NCI-H128 (cell line): ENCODE results near the gene UNC13A.
"Not testable (repeated sequence)": the region's sequence is repeated elsewhere in the genome, so short reads cannot be mapped to it uniquely, and the experiment has no call there.

ENCODE experiments used
- DNase-seq: peaks from one replicate; lab custom pipeline; 2025; ENCODE audit not compliant: unreplicated experiment; lab: John Stamatoyannopoulos, UW

UNC13A gene

GRCh38 chr19:17575871-17576757 lies 112.0 kb downstream of the UNC13A start:
- no peak for DNase-seq

GRCh38 chr19:17572638-17573037 lies 115.5 kb downstream of the UNC13A start:
- no peak for DNase-seq

GRCh38 chr19:17570791-17571190 lies 117.4 kb downstream of the UNC13A start:
- DNase-seq: no peak

GRCh38 chr19:17570291-17570690 lies 117.9 kb downstream of the UNC13A start:
- not testable (repeated sequence) for DNase-seq

- no peak for DNase-seq
Observed at GRCh38 chr19:17567940-17568339, 120.2 kb downstream of the UNC13A start.

GRCh38 chr19:17565611-17566010 lies 122.5 kb downstream of the UNC13A start:
- no peak for DNase-seq

GRCh38 chr19:17564781-17565180 lies 123.4 kb downstream of the UNC13A start:
- no peak for DNase-seq

GRCh38 chr19:17562561-17562960 lies 125.6 kb downstream of the UNC13A start:
- DNase-seq: no peak

GRCh38 chr19:17562097-17562496 lies 126.1 kb downstream of the UNC13A start:
- no peak for DNase-seq

GRCh38 chr19:17560205-17560595 lies 128.0 kb downstream of the UNC13A start:
- no peak for DNase-seq

- no peak for DNase-seq
Observed at GRCh38 chr19:17557466-17557865, 130.7 kb downstream of the UNC13A start.

GRCh38 chr19:17556995-17557394 lies 131.2 kb downstream of the UNC13A start:
- no peak for DNase-seq

GRCh38 chr19:17555929-17556813 lies 132.0 kb downstream of the UNC13A start:
- no peak for DNase-seq

GRCh38 chr19:17555480-17555928 lies 132.7 kb downstream of the UNC13A start, which contains the start of gene COLGALT1:
COLGALT1 (plus strand) TSS chr19:17555649; CDS start chr19:17555714, 65 bp downstream.
- DNase-seq: peak; percentile 96

- no peak for DNase-seq
Observed at GRCh38 chr19:17554968-17555479, 133.1 kb downstream of the UNC13A start.

- DNase-seq: no peak
Observed at GRCh38 chr19:17553256-17553655, 134.9 kb downstream of the UNC13A start.

GRCh38 chr19:17552735-17553134 lies 135.4 kb downstream of the UNC13A start:
- not testable (repeated sequence) for DNase-seq
